Measurements from ENCODE around the gene AUTS2. TPM values are rescaled to one million over a fixed set of nuclear protein-coding genes. Genes with fewer than 3 reads are reported as not detected.

Gene AUTS2
- total and polyA plus RNA-seq, 7 experiments from 2014 or later: 0.40 to 31.7 (median 4.2) TPM

GRCh38 chr7:69907720-69908119 is 309.4 kb downstream of the AUTS2 start:
- DNase-seq (no peak), ATAC-seq (no peak)
- Histone ChIP-seq H3K4me1 (ENCODE audit: control insufficient read depth in 2 of 2, insufficient read depth in 2 of 2, low read length in 2 of 2) (no peaks in the 10 kb centered on the region), H3K4me3 (ENCODE audit: low read length) (no peak overlapping the region), H3K27ac (ENCODE audit: low read depth, low read length) (no peak overlapping the region), H3K36me3 (ENCODE audit: control insufficient read depth in 2 of 3, insufficient read depth in 3 of 3, low read length in 3 of 3) (no peaks in the 10 kb centered on the region), H3K9me3 (ENCODE audit: control insufficient read depth in 2 of 3, low read length in 3 of 3) (no peaks in the 10 kb centered on the region), H3K27me3 (ENCODE audit: control insufficient read depth in 2 of 2, insufficient read depth in 2 of 2, low read length in 2 of 2) (no peaks in the 10 kb centered on the region)
- Mint-ChIP-seq H3K27me3 (peaks cover 0 to 3% (median 0%) of the 10 kb centered on the region in 5 donors), H3K27ac (no peak overlapping the region), H3K9me3 (peaks cover 0 to 17% (median 2%) of the 10 kb centered on the region in 11 donors), H3K4me1 (peaks cover 0 to 16% (median 0%) of the 10 kb centered on the region in 7 donors), H3K36me3 (no peaks in the 10 kb centered on the region), H3K4me3 (no peak overlapping the region)
- intact Hi-C loops (cut with micrococcal nuclease): no loop called here
- POLR2A ChIA-PET: no interaction called here
- CTCF ChIA-PET: no interaction called here

GRCh38 chr7:69908454-69908853 is 310.2 kb downstream of the AUTS2 start:
- ChIA-PET CTCF (no interaction called here), POLR2A (no interaction called here)
- Mint-ChIP-seq H3K4me3 (no peak overlapping the region), H3K36me3 (no peaks in the 10 kb centered on the region), H3K27ac (no peak overlapping the region), H3K9me3 (peaks cover 0 to 20% (median 2%) of the 10 kb centered on the region in 11 donors), H3K4me1 (peaks cover 0 to 16% (median 0%) of the 10 kb centered on the region in 7 donors), H3K27me3 (peaks cover 0 to 3% (median 0%) of the 10 kb centered on the region in 5 donors)
- Histone ChIP-seq H3K36me3 (ENCODE audit: control insufficient read depth in 2 of 3, insufficient read depth in 3 of 3, low read length in 3 of 3) (no peaks in the 10 kb centered on the region), H3K4me1 (ENCODE audit: control insufficient read depth in 2 of 2, insufficient read depth in 2 of 2, low read length in 2 of 2) (no peaks in the 10 kb centered on the region), H3K9me3 (ENCODE audit: control insufficient read depth in 2 of 3, low read length in 3 of 3) (no peaks in the 10 kb centered on the region), H3K27ac (ENCODE audit: low read depth, low read length) (no peak overlapping the region), H3K4me3 (ENCODE audit: low read length) (no peak overlapping the region), H3K27me3 (ENCODE audit: control insufficient read depth in 2 of 2, insufficient read depth in 2 of 2, low read length in 2 of 2) (no peaks in the 10 kb centered on the region)
- intact Hi-C loops (cut with micrococcal nuclease): no loop called here
- no peak for ATAC-seq
- DNase-seq: no peak

- POLR2A ChIA-PET: no interaction called here
- Histone ChIP-seq H3K4me1 (ENCODE audit: control insufficient read depth in 2 of 2, insufficient read depth in 2 of 2, low read length in 2 of 2) (no peaks in the 10 kb centered on the region), H3K36me3 (ENCODE audit: control insufficient read depth in 2 of 3, insufficient read depth in 3 of 3, low read length in 3 of 3) (no peaks in the 10 kb centered on the region), H3K9me3 (ENCODE audit: control insufficient read depth in 2 of 3, low read length in 3 of 3) (no peaks in the 10 kb centered on the region), H3K27ac (ENCODE audit: low read depth, low read length) (no peak overlapping the region), H3K27me3 (ENCODE audit: control insufficient read depth in 2 of 2, insufficient read depth in 2 of 2, low read length in 2 of 2) (no peaks in the 10 kb centered on the region), H3K4me3 (ENCODE audit: low read length) (no peak overlapping the region)
- H3K4me1 Mint-ChIP-seq: peaks cover 0 to 16% (median 0%) of the 10 kb centered on the region in 7 donors
- CTCF ChIA-PET: no interaction called here
- DNase-seq (no peak), ATAC-seq (no peak)
- no peaks in the 10 kb centered on the region for H3K27me3 Mint-ChIP-seq
- no peak overlapping the region for H3K27ac Mint-ChIP-seq
- H3K9me3 Mint-ChIP-seq: peaks cover 0 to 20% (median 2%) of the 10 kb centered on the region in 11 donors
- intact Hi-C loops (cut with micrococcal nuclease): no loop called here
- no peaks in the 10 kb centered on the region for H3K36me3 Mint-ChIP-seq
- no peak overlapping the region for H3K4me3 Mint-ChIP-seq
Measured at GRCh38 chr7:69910150-69910549, 311.9 kb downstream of the AUTS2 start.

GRCh38 chr7:69911337-69911736 is 313.1 kb downstream of the AUTS2 start:
- Mint-ChIP-seq H3K9me3 (peaks cover 0 to 20% (median 2%) of the 10 kb centered on the region in 11 donors), H3K4me3 (no peak overlapping the region), H3K36me3 (no peaks in the 10 kb centered on the region), H3K4me1 (peaks cover 0 to 12% (median 0%) of the 10 kb centered on the region in 7 donors), H3K27ac (no peak overlapping the region), H3K27me3 (no peaks in the 10 kb centered on the region)
- ChIA-PET POLR2A (no interaction called here), CTCF (no interaction called here)
- H3K4me1 ChIP-seq (ENCODE audit: control insufficient read depth in 2 of 2, insufficient read depth in 2 of 2, low read length in 2 of 2): no peaks in the 10 kb centered on the region
- ATAC-seq: no peak
- no peak overlapping the region for H3K27ac ChIP-seq (ENCODE audit: low read depth, low read length)
- no peaks in the 10 kb centered on the region for H3K27me3 ChIP-seq (ENCODE audit: control insufficient read depth in 2 of 2, insufficient read depth in 2 of 2, low read length in 2 of 2)
- H3K9me3 ChIP-seq (ENCODE audit: control insufficient read depth in 2 of 3, low read length in 3 of 3): no peaks in the 10 kb centered on the region
- intact Hi-C loops (cut with micrococcal nuclease): no loop called here
- H3K36me3 ChIP-seq (ENCODE audit: control insufficient read depth in 2 of 3, insufficient read depth in 3 of 3, low read length in 3 of 3): no peaks in the 10 kb centered on the region
- H3K4me3 ChIP-seq (ENCODE audit: low read length): no peak overlapping the region
- no peak for DNase-seq

GRCh38 chr7:69912141-69912540 is 313.9 kb downstream of the AUTS2 start:
- CTCF ChIA-PET: no interaction called here
- DNase-seq (no peak), ATAC-seq (no peak)
- Mint-ChIP-seq H3K36me3 (no peaks in the 10 kb centered on the region), H3K4me3 (no peak overlapping the region), H3K27me3 (no peaks in the 10 kb centered on the region), H3K27ac (no peak overlapping the region), H3K4me1 (peaks cover 0 to 4% (median 0%) of the 10 kb centered on the region in 7 donors), H3K9me3 (peaks cover 0 to 20% (median 2%) of the 10 kb centered on the region in 11 donors)
- Histone ChIP-seq H3K4me3 (ENCODE audit: low read length) (no peak overlapping the region), H3K9me3 (ENCODE audit: control insufficient read depth in 2 of 3, low read length in 3 of 3) (no peaks in the 10 kb centered on the region), H3K36me3 (ENCODE audit: control insufficient read depth in 2 of 3, insufficient read depth in 3 of 3, low read length in 3 of 3) (no peaks in the 10 kb centered on the region), H3K4me1 (ENCODE audit: control insufficient read depth in 2 of 2, insufficient read depth in 2 of 2, low read length in 2 of 2) (no peaks in the 10 kb centered on the region), H3K27ac (ENCODE audit: low read depth, low read length) (no peak overlapping the region), H3K27me3 (ENCODE audit: control insufficient read depth in 2 of 2, insufficient read depth in 2 of 2, low read length in 2 of 2) (no peaks in the 10 kb centered on the region)
- intact Hi-C loops (cut with micrococcal nuclease): no loop called here
- POLR2A ChIA-PET: no interaction called here

GRCh38 chr7:69912846-69913245 is 314.6 kb downstream of the AUTS2 start:
- Histone ChIP-seq H3K27me3 (ENCODE audit: control insufficient read depth in 2 of 2, insufficient read depth in 2 of 2, low read length in 2 of 2) (no peaks in the 10 kb centered on the region), H3K4me1 (ENCODE audit: control insufficient read depth in 2 of 2, insufficient read depth in 2 of 2, low read length in 2 of 2) (no peaks in the 10 kb centered on the region), H3K36me3 (ENCODE audit: control insufficient read depth in 2 of 3, insufficient read depth in 3 of 3, low read length in 3 of 3) (no peaks in the 10 kb centered on the region), H3K9me3 (ENCODE audit: control insufficient read depth in 2 of 3, low read length in 3 of 3) (no peaks in the 10 kb centered on the region), H3K4me3 (ENCODE audit: low read length) (no peak overlapping the region), H3K27ac (ENCODE audit: low read depth, low read length) (no peak overlapping the region)
- H3K9me3 Mint-ChIP-seq: peaks cover 0 to 20% (median 2%) of the 10 kb centered on the region in 11 donors
- peaks cover 0 to 3% (median 0%) of the 10 kb centered on the region in 7 donors for H3K4me1 Mint-ChIP-seq
- no peaks in the 10 kb centered on the region for H3K36me3 Mint-ChIP-seq
- CTCF ChIA-PET: no interaction called here
- no peak overlapping the region for H3K4me3 Mint-ChIP-seq
- no peak overlapping the region for H3K27ac Mint-ChIP-seq
- intact Hi-C loops (cut with micrococcal nuclease): no loop called here
- no peak for ATAC-seq
- H3K27me3 Mint-ChIP-seq: no peaks in the 10 kb centered on the region
- POLR2A ChIA-PET: no interaction called here
- DNase-seq: no peak

- Histone ChIP-seq H3K36me3 (ENCODE audit: control insufficient read depth in 2 of 3, insufficient read depth in 3 of 3, low read length in 3 of 3) (no peaks in the 10 kb centered on the region), H3K27ac (ENCODE audit: low read depth, low read length) (no peak overlapping the region), H3K4me1 (ENCODE audit: control insufficient read depth in 2 of 2, insufficient read depth in 2 of 2, low read length in 2 of 2) (no peaks in the 10 kb centered on the region), H3K9me3 (ENCODE audit: control insufficient read depth in 2 of 3, low read length in 3 of 3) (no peaks in the 10 kb centered on the region), H3K27me3 (ENCODE audit: control insufficient read depth in 2 of 2, insufficient read depth in 2 of 2, low read length in 2 of 2) (no peaks in the 10 kb centered on the region), H3K4me3 (ENCODE audit: low read length) (no peak overlapping the region)
- DNase-seq (no peak), ATAC-seq (no peak)
- Mint-ChIP-seq H3K4me1 (no peaks in the 10 kb centered on the region), H3K4me3 (no peak overlapping the region), H3K27me3 (peaks cover 0 to 5% (median 0%) of the 10 kb centered on the region in 5 donors), H3K9me3 (no peaks in the 10 kb centered on the region), H3K36me3 (no peaks in the 10 kb centered on the region), H3K27ac (no peak overlapping the region)
- intact Hi-C loops (cut with micrococcal nuclease): no loop called here
- POLR2A ChIA-PET: no interaction called here
- CTCF ChIA-PET: no interaction called here
Measured at GRCh38 chr7:69919426-69920111, 321.3 kb downstream of the AUTS2 start.

All from naive thymus-derived CD4-positive, alpha-beta T cell (primary cell).